CD4-positive, alpha-beta T cell treated with Interleukin-21 for 1 hour (primary cell): ENCODE results near the gene CTIF.

Experiments
- DNase-seq: peaks from one replicate; pipeline ENCODE4 v3.0.0-alpha.2; 2020

The CTIF gene

GRCh38 chr18:48879008-48879431, 340.2 kb downstream of the CTIF start:
- DNase-seq = no peak

- no peak for DNase-seq
Measured at GRCh38 chr18:48880931-48881330, 342.1 kb downstream of the CTIF start.

- DNase-seq = no peak
Measured at GRCh38 chr18:48882379-48882778, 343.5 kb downstream of the CTIF start.

- DNase-seq = no peak
Measured at GRCh38 chr18:48884306-48884705, 345.5 kb downstream of the CTIF start.

GRCh38 chr18:48884771-48885170, 345.9 kb downstream of the CTIF start:
- no peak for DNase-seq

GRCh38 chr18:48885266-48885923, 346.6 kb downstream of the CTIF start:
- no peak for DNase-seq

GRCh38 chr18:48885924-48886400, 347.1 kb downstream of the CTIF start:
- DNase-seq = no peak

- DNase-seq = no peak
Measured at GRCh38 chr18:48886520-48887293, 347.9 kb downstream of the CTIF start.

- DNase-seq = no peak
Measured at GRCh38 chr18:48887294-48887904, 348.6 kb downstream of the CTIF start.

GRCh38 chr18:48887905-48888772, 349.3 kb downstream of the CTIF start:
- DNase-seq = no peak

- DNase-seq = no peak
Measured at GRCh38 chr18:48888773-48889080, 349.9 kb downstream of the CTIF start.

GRCh38 chr18:48889115-48889941, 350.5 kb downstream of the CTIF start:
- DNase-seq = no peak

GRCh38 chr18:48889981-48890762, 351.3 kb downstream of the CTIF start:
- no peak for DNase-seq

- no peak for DNase-seq
Measured at GRCh38 chr18:48891721-48892120, 352.9 kb downstream of the CTIF start.

GRCh38 chr18:48892146-48892855, 353.5 kb downstream of the CTIF start:
- no peak for DNase-seq

GRCh38 chr18:48893061-48893607, 354.3 kb downstream of the CTIF start:
- DNase-seq = no peak

- no peak for DNase-seq
Measured at GRCh38 chr18:48893608-48894600, 355.1 kb downstream of the CTIF start.

- DNase-seq = no peak
Measured at GRCh38 chr18:48894799-48895346, 356.0 kb downstream of the CTIF start.
